Ishikawa (cell line): Measurements from ENCODE around the gene DGKQ.

ENCODE experiments used
- CEBPB ChIP-seq: IDR thresholded peaks from 2 replicates; pipeline ENCODE4 v1.6.1; 2012
- CREB1 ChIP-seq: IDR thresholded peaks from 2 replicates; pipeline ENCODE4 v1.6.1; 2012; ENCODE audit warnings: low read depth
- EGR1 ChIP-seq: IDR thresholded peaks from 2 replicates; pipeline ENCODE4 v1.6.1; 2012
- EP300 ChIP-seq: IDR thresholded peaks from 2 replicates; pipeline ENCODE4 v1.6.1; 2012; ENCODE audit warnings: borderline replicate concordance
- FOXM1 ChIP-seq: IDR thresholded peaks from 2 replicates; pipeline ENCODE4 v1.6.1; 2012; ENCODE audit warnings: low read depth, borderline replicate concordance
- NFIC ChIP-seq: IDR thresholded peaks from 2 replicates; pipeline ENCODE4 v1.6.1; 2012
- RAD21 ChIP-seq: IDR thresholded peaks from 2 replicates; pipeline ENCODE4 v1.6.1; 2012; ENCODE audit warnings: low read depth
- REST ChIP-seq: IDR thresholded peaks from 2 replicates; pipeline ENCODE4 v1.6.1; 2012; ENCODE audit warnings: low read depth, mild to moderate bottlenecking
- TAF1 ChIP-seq: IDR thresholded peaks from 2 replicates; pipeline ENCODE4 v1.6.1; 2012; ENCODE audit warnings: low read depth, mild to moderate bottlenecking
- TCF12 ChIP-seq: IDR thresholded peaks from 2 replicates; pipeline ENCODE4 v1.6.1; 2012; ENCODE audit warnings: low read depth
- TEAD4 ChIP-seq: IDR thresholded peaks from 2 replicates; pipeline ENCODE4 v1.6.1; 2012
- YY1 ChIP-seq: IDR thresholded peaks from 2 replicates; pipeline ENCODE4 v1.6.1; 2012; ENCODE audit warnings: low read depth
- ZBTB7A ChIP-seq: IDR thresholded peaks from 2 replicates; pipeline ENCODE4 v1.6.1; 2012; ENCODE audit warnings: low read depth
- TF ChIP-seq, protein P1 (sequence below): IDR thresholded peaks from 2 replicates; pipeline ENCODE4 v1.6.1; 2012
- TF ChIP-seq, protein P2 (sequence below): IDR thresholded peaks from 2 replicates; pipeline ENCODE4 v1.6.1; 2012

The DGKQ gene

GRCh38 chr4:998096-998691 is 24.8 kb upstream of the DGKQ start:
- TF ChIP-seq CREB1 (no peak), NFIC (no peak), CEBPB (no peak), TEAD4 (no peak), YY1 (no peak), FOXM1 (no peak), RAD21 (no peak), ZBTB7A (no peak), TAF1 (no peak), EP300 (no peak), REST (no peak), TCF12 (no peak), EGR1 (no peak)
- TF ChIP-seq, protein P1, sequence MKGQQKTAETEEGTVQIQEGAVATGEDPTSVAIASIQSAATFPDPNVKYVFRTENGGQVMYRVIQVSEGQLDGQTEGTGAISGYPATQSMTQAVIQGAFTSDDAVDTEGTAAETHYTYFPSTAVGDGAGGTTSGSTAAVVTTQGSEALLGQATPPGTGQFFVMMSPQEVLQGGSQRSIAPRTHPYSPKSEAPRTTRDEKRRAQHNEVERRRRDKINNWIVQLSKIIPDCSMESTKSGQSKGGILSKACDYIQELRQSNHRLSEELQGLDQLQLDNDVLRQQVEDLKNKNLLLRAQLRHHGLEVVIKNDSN = no peak
- TF ChIP-seq, protein P2, sequence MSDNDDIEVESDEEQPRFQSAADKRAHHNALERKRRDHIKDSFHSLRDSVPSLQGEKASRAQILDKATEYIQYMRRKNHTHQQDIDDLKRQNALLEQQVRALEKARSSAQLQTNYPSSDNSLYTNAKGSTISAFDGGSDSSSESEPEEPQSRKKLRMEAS = no peak

DNA sequence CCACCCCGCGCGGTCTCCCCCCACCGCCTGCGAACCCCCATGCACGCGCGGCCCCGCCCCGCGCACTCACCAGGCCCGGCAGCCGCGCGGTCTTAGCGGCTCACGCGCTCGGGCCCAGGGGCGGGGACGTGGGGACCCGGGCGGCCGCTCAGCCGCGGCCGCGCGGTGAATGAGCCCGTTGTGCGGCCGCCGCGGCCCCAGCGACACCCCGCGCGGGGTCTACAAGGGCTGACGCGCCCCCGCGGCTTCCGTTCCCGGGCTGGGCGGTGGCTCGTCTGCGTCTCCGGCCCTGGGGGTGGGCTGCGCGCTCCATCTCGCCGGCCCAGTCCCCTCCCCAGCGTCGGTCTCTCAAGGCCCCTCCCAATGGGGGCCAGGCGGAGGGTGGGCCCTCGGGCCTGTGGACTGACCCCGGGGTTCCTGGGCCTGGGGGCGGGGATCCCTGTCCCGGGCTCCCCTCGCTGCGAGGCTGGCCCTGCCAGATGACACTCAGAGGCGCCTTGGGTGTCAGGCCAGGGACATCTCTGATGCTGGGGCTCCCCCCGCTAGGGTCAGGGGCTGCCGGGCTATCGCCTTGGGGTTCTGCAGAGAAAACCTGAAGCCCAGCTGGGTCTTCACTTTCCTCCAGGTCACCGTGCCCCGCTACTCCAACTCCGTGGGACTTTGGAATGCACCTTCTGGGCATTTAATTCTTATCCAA is 24.2 kb upstream of the DGKQ start:
- TF ChIP-seq TEAD4 (no peak), EGR1 (no peak), TCF12 (no peak), REST (no peak), ZBTB7A (0 out of 2 replicates have a peak, but pooled peaks have one; percentile 27)

GRCh38 chr4:996997-997374 is 23.6 kb upstream of the DGKQ start:
- TF ChIP-seq ZBTB7A = 0 out of 2 replicates have a peak, but pooled peaks have one; percentile 26
- no peak for TF ChIP-seq NFIC

GRCh38 chr4:996030-996996 is 22.9 kb upstream of the DGKQ start:
- TF ChIP-seq, protein P1 = no peak
- TF ChIP-seq FOXM1 (no peak), TCF12 (no peak), ZBTB7A (no peak; the same call in 1 of the 2 replicates), TEAD4 (no peak), TAF1 (no peak), REST (no peak), CEBPB (no peak), YY1 (no peak), NFIC (no peak), EGR1 (no peak), CREB1 (no peak), RAD21 (no peak), EP300 (no peak)
- TF ChIP-seq, protein P2 = no peak
